Measurements from ENCODE around the gene ENOPH1.
"Not testable (repeated sequence)": the region's sequence is repeated elsewhere in the genome, so short reads cannot be mapped to it uniquely, and the experiment has no call there.

ENOPH1 gene

DNA sequence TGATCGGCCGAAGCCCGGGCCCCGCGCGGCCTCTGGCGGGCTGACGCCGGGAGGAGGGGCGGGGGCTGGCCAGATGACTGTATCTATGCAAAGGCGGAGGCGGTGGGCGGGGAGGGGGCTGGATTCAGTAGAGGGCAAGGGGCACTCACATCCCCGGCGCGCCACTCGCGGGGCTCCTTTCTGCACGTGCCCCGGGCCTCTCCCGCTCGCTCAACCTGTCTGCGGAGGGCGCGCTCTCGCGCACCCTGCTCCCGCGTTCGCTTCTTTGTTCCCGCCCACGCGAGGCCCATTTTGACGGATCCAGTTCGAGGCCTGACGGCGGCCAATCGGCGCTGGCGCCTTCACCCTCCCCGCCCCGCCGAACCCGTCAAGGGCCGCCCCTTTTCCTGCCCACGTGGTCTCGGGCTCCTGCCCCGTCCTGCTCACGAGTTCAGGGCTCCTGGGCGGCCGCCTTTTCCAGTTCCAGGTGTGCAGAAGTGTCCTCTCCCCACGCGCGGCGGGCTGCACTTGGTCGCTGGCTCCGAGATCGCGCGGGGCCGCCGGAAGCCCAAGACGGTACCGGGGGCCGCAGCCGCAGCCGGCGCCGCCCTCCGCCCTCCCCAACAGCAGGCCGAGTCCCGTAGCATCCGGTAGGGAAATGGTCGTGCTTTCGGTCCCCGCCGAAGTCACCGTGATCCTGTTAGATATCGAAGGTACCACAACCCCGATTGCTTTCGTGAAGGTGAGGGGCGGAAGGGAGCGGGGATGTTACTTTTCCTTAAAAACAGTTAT lies at the start of gene ENOPH1, which contains the start of gene HNRNPDL:
Gene ENOPH1 (plus strand): TSS at position 398 of the 771 bp plus-strand sequence. CDS start 240 bp downstream, at position 638.
Gene HNRNPDL (minus strand): TSS at position 270 of the 771 bp plus-strand sequence. CDS start 772 bp downstream, outside the sequence.
- DNase-seq: peak; percentile 99

DNA sequence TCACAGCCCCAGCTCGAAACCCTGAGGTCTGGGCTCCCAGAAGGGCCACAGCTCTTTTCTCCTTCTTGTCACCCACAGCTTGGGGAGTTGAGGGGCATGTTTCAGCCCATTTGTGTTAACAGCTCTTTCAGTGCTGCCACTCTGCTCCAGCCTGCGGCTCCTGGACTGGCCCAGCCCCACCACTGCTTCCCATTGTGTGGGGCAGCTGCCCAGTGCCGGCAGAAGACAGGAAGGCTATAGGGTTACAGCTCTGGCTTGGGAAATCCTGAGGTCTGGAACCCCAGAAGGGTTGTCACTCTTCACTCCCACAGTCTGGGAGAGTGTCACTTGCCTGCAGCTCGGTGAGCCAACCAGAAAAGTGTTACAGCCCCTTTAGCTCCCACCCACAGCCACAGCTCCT lies 49.6 kb upstream of the ENOPH1 start:
- DNase-seq: no peak

DNA sequence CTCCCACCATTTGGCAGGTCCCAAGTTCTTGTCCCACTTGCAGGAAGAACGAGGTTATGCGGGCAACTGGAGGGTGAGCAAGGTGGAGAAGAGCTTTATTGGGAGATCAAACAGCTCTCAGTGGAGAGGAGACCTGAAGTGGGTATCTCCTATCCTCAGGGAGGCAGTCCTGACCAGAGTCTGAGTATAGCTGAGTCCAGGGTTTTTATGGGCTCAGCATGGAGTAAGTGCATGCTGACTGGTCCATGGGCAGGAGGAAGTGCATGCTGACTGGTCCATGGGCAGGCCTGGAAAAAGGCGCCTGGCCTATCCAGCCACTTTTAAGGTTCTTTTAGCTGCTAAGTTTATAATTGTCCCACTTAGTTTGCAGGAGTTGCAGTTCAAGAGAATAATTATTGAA lies 49.2 kb upstream of the ENOPH1 start:
- DNase-seq: no peak

DNA sequence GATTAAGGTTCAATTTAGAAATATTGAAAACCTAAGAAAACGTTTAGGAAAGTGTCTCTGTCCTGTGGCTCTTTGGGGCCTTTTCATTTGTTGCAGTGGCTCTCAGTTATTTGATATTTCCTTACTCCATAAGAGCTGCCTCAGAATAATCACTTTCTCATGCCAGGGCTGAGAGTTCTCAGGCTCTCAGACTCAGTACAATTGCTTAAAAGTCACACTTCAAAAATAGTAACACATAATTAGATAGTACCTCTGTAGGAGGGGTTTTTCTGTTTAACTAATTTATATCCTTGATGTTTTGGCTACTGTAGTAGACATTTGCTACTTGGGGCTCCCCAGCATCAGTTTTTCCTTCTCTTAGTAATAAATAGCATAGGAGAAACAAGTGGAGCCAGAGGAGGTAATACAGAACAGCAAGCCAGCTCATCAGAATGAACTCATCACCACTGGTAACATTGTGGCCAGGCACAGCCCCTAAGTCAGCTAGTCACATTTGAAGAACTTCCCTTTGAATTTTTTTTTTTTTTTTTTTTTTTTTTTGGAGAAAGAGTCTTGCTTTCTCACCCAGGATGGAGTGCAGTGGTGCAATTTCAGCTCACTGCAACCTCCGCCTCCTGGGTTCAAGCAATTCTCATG lies 48.6 kb upstream of the ENOPH1 start:
- no peak for DNase-seq

DNA sequence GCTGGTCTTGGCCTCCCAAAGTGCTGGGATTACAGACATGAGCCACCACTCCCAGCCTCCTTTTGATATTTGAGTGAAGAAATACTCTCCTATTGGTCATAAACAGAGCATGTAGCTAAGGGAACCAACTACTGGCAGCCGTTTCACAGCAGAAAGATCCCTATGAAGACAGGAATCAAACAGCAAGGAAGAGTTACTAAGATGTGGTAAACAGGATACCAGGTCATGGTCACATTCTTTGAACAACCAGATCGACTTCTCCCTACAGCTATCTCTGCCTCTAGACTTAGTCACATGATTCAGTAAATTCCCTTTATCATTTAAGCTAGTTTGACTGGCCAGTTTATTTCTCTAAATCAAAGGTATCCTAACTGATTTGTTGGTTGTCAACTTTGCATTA lies 47.6 kb upstream of the ENOPH1 start:
- no peak for DNase-seq

DNA sequence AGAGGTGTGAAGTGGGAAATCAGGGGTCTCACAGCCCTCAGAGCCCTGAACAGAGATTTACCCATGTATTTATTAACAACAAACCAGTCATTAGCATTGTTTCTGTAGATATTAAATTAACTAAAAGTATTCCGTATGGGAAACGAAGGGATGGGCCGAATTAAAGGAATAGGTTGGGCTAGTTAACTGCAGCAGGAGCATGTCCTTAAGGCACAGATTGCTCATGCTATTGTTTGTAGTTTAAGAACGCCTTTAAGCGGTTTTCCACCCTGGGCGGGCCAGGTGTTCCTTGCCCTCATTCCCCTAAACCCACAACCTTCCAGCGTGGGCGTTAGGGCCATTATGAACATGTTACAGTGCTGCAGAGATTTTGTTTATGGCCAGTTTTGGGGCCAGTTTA lies 44.1 kb upstream of the ENOPH1 start:
- not testable (repeated sequence) for DNase-seq

DNA sequence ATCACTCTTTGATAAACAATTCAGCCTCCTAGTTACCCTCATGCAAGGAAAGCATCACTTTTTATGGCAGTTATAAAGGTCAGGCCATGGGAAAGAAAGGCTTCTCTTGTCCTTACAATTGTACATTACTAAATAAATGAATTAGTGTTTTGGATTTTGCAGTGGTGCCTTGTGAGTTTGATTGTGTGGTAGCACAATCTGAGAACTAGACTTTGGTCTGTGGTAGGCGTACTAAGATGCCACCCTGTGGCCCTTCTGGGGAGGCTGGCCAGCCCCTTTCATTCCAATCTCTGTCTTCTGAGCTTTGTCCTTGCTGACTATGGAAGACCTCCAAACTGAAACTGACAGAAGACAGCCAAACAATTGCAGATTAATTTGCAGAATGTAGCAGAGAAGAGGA lies 42.0 kb upstream of the ENOPH1 start:
- DNase-seq: no peak

DNA sequence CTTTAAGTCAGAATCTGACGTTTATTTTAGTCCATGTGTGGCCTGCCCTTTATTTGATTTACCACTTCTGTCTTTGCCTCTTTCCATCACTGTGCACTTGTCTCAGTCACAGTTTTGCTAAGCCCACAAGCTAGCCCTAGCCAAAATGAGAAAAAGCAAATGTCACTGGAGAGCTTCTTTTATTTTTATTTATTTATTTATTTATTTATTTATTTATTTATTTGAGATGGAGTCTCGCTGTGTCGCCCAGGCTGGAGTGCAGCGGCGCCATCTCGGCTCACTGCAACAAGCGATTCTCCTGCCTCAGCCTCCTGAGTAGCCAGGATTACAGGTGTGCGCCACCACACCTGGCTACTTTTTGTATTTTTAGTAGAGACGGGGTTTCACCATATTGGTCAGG lies 40.3 kb upstream of the ENOPH1 start:
- DNase-seq: not testable (repeated sequence)

DNA sequence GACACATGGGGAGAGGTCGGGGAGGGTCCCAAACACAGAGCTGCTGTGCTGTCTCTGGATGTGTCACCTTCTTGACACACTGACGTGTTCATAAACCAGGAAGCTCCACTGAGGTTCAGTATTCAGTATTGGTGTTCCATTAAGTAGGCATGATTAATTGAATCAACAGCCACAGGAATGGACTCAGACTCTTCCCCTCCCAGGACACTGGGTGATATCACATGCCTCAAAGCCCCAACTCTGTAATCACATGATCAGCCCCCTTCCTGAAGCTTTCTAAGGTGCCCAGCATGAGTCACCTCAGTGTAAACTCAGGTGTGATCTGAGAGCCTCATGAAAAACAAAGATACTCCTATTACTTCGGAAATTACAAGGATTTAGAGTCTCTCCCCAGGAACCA lies 35.5 kb upstream of the ENOPH1 start:
- no peak for DNase-seq

DNA sequence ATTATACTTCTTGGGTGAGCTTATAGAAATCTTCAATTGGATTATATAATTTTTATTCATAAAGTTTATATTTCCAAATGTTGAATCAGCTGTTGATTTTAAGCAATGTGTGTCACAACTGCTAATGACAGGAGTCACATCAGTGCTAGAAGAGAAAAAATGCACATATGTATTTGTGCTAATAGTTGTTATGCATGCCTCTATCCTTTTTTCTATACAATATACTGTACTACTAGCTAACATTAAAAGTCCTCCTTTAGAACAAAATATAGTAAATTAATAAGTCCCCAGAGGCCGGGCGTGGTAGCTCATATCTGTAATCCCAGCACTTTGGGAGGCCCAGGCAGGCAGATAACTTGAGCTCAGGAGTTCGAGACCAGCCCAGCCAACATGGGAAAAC lies 32.9 kb upstream of the ENOPH1 start:
- no peak for DNase-seq

DNA sequence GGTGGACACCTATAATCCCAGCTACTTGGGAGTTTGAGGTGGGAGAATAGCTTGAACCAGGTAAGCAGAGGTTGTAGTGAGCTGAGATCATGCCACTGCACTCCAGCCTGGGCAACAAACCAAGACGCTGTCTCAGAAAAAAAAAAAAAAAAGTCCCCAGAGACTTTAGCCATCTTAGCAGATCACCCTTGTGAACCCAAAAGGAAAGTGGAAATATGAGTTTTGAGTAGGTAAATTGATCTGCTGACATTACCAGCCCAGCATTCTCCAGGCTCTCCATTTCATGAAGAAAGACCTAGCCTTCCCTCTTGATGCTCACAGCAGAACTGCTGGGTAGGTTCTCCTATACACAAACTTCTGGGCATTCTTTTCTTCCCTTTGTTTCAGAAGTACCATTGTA lies 32.1 kb upstream of the ENOPH1 start:
- no peak for DNase-seq

DNA sequence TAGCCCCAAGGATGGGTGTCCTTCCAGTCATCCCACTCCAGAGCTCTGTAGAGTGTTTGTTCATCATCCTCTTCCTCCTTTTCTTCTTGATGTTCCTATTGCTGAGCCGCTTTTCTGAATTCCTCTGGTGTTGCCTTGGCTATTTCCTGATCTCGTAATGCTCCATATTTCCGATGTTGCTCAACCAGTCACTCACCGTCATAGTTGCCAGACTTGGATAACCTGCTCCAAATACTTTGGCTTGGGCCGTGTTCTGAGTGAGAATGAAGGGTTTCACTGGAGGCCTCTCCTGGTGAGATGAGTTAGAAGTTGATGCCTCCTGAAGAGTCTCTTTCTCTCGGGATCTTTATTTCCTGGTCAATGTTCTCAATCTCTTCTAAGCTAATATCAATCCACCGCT lies 28.8 kb upstream of the ENOPH1 start:
- DNase-seq: no peak

DNA sequence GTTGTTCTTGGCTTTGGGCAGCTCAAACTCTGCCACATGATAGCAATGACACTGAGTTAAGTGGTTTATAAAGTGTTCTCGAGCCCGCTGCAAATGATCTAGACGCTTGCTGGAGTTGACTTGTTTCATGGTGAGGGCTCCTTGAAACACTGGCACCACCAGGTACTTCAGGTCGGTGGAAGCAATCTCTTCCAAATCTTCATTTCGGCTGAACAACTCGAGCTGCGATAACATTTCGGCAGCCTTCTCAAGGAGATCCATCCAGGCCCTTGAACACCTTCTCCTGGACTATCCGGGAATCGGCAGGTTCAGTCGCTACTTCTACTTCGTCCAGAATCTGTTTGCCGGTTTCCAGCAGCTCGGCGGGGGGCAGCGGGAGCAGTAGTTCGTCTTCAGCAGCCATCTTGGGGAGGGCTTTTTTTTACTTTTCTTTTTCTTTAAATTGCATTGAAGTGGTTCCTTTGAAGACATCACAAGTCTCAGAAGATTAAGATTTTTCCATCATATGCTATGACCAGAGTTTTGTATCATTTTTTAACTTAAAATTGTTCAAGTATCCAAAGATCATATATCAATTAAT lies 28.1 kb upstream of the ENOPH1 start:
- DNase-seq: no peak

DNA sequence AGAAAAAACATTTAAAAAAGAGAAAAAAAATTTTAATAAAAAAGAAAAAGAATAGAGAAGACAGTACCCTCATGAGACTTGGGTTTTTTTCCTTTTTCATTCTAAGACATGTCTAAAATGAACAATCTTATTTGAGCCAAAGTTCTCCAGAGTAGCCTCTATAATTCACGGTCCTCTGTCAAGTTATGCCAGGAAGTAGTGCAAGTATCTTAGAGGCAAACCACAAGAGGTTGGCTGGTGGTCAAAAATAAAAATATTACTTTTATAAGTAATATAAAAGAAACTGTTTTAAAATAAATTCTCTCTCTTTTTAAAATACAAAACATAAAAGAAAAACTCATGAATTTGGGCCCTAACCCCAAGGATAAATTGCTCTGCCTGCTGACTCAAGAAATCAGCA lies 26.7 kb upstream of the ENOPH1 start:
- no peak for DNase-seq

DNA sequence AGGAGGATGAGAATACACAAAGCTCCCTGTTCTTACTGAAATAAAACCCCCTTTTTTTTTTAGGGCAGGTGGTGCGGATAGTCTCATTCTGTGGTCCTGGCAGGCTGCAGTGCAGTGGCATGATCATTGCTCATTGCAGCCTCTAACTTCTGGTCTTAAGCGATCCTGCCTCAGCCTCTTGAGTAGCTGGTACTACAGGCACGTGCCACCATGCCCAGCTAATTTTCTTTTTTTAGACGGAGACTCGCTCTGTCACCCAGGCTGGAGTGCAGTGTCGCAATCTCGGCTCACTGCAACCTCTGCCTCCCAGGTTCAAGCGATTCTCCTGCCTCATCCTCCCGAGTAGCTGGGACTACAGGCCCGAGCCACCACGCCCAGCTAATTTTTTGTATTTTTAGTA lies 15.3 kb upstream of the ENOPH1 start:
- DNase-seq: not testable (repeated sequence)

DNA sequence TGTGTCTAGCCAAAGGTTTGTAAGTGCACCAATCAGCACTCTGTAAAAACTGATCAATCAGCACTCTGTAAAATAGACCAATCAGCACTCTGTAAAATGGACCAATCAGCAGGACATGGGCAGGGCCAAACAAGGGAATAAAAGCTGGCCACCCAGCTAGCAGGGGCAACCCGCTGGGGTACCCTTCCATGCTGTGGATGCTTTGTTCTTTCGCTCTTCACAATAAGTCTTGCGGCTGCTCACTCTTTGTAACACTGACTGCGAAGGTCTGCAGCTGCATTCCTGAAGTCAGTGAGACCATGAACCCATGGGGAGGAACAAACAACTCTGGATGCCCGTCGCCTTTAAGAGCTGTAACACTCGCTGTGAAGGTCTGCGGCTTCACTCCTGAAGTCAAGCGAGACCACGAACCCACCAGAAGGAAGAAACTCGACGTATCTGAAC lies 14.4 kb upstream of the ENOPH1 start:
- DNase-seq: no peak

DNA sequence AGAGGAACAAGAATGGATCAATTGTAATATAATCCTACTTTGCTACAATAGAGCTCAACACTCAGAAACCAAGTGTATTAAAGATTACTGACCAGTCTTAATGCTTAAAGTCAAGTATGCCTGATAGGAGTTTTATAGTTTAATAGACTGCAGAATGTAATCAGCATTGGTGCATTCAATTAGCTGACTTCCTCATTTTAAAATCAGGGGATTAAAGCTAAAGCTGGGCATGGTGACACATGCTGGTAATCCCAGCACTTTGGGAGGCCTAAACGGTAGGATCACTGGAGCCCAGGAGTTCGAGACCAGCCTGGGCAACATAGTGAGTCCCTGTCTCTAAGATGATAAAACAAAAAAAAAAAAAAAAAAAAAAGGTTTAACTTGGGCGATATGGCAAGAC lies 10.9 kb upstream of the ENOPH1 start:
- no peak for DNase-seq

DNA sequence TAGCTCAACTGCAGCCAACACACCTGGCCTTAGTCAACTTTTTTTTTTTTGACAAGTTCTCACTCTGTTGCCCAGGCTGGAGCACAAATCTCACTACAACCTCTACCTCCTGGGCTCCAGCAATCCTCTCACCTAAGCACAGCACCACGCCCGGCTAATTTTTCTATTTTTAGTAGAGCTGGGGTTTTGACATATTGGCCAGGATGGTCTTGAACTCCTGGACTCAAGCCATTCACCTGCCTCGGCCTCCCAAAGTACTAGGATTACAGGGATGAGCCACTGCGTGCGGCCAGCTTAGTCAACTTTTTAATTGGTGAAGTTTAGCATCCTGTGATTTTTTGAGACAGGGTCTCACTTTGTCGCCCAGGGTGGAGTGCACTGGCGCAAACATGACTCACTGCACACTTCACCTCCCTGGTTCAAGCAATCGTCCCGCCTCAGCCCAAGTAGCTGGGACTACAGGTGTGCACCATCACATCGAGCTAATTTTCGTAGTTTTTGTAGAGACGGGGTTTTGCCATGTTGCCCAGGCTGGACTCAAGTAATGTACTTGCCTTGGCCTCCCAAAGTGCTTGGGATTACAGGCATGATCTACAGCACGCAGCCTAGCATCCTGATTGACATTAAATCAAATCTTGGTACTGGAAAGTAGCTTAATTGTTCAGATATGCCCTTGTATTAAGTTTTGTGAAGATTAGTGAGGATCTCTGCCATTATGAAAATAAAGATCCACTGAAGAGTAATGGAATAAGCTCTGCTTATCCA lies 8.4 kb upstream of the ENOPH1 start:
- DNase-seq: no peak

DNA sequence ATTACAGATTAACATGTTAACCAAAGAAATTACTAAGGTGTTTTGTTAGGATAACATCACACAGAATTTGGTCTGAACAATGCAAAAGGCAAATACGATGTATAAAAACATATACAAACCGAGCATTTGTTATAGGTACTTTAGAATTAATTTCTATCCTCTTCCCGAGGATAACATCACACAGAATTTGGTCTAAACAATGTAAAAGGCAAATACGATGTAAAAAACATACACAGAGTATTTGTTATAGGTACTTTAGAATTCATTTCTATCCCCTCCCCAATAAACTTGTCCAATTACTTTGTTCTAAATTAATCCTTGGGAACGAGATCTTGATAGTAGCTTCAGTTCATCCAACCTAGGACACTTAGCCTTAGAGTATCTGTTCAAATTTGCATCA lies 7.8 kb upstream of the ENOPH1 start:
- DNase-seq: no peak

DNA sequence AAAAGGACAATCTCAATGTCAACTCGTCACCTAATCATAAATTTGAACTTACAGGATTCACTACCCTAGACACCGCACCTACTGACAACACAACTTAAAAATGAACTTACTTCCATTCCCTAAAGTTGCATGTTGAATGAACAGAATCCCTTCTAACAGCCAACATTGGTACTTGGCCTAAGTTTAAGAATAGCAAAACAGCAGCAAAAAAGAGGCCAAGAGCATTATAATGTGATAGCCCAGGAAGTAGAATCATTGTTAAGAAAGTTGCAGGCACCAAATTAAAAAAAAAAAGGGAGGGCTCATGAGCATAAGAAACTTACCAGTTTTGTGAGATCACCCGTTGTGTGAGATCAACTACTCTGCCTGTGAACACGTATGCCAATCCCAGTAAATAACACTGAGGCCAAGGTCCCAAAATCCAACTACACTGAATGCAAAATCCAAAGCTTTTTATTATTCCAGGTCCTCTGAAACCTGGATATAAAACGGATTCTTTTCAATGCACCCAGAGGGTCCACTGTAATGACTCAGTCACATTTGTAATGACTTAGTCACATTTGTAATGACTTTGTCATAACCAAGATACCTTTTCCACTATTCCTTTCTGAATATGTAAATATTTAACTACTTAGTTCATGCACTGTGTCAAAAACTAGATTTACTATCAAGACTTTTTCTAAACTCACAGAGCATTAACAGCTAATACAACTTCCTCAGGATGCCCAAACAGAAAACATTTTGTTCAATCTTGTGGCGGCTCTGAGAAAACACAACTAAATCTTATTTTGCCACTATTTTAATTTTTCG lies 6.9 kb upstream of the ENOPH1 start:
- no peak for DNase-seq

DNA sequence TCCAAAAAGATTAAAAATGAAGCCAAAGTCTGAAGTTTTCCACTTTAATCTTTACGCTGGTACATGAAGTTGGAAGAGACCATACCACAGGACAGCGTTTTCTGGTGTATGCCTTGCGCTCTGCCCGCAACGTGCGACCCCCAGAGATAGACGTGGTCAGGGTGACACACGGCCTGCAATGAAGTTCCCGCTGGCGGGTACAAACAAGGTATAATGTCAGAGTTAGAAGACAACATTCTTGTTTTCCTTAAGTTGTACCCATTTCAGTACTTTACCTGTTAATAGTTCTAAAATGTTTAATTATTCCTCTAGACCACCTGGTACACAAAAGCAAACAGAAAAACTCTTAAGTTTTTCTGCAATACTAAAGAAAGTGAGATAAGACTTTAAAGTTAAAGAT lies 4.9 kb upstream of the ENOPH1 start:
- no peak for DNase-seq

DNA sequence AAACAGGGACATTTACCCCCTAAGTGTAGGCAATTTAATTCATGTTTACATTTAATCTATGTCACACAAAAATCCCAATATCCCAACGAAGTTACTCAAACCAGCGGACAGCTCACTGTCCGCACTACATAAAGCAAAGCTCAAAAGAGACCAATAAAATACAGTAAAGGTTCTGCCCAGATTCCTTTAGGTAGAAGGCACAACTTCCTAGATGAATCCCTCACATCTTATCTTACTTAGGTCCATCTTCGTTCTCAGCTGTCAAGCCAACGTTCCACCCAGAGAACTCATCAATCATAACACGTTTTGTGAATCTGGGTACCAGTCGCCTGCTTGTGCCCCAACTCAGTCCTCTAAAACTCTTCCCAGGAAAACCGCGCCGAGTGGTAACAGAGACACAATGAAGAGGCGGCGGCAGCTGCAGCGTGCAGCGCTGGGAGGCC lies 1.8 kb upstream of the ENOPH1 start:
- DNase-seq: no peak

Measured in activated CD8-positive, alpha-beta memory T cell treated with anti-CD3 and anti-CD28 coated beads, Interleukin-2, amount 50 U/mL, for 4 hours (primary cell).